Inflammatory macrophage treated with lipopolysaccharide for 4 hours (primary cell): ENCODE data around the gene PLIN3.
"Not testable (repeated sequence)": the region's sequence is repeated elsewhere in the genome, so short reads cannot be mapped to it uniquely, and the experiment has no call there.

Experiments used
- DNase-seq: peaks from one replicate; pipeline ENCODE4 v3.0.0-alpha.2; 2020

PLIN3 gene

GRCh38 chr19:4889034-4889815 lies 21.8 kb upstream of the PLIN3 start:
- DNase-seq = no peak

- not testable (repeated sequence) for DNase-seq
Measured at GRCh38 chr19:4887803-4888202, 20.3 kb upstream of the PLIN3 start.

- DNase-seq = not testable (repeated sequence)
Measured at GRCh38 chr19:4884993-4885392, 17.5 kb upstream of the PLIN3 start.

- DNase-seq = not testable (repeated sequence)
Measured at GRCh38 chr19:4882874-4883273, 15.4 kb upstream of the PLIN3 start.

GRCh38 chr19:4879041-4879440 lies 11.6 kb upstream of the PLIN3 start:
- no peak for DNase-seq

- no peak for DNase-seq
Measured at GRCh38 chr19:4878491-4878968, 11.1 kb upstream of the PLIN3 start.

GRCh38 chr19:4877753-4878490 lies 10.5 kb upstream of the PLIN3 start:
- no peak for DNase-seq

GRCh38 chr19:4873930-4874329 lies 6.5 kb upstream of the PLIN3 start:
- no peak for DNase-seq

- DNase-seq = no peak
Measured at GRCh38 chr19:4871711-4872110, 4.2 kb upstream of the PLIN3 start.

GRCh38 chr19:4870025-4870700 lies 2.7 kb upstream of the PLIN3 start:
- DNase-seq = peak; percentile 93

- no peak for DNase-seq
Measured at GRCh38 chr19:4868286-4868834, 893 bp upstream of the PLIN3 start.

GRCh38 chr19:4866595-4867424 lies 657 bp downstream of the PLIN3 start:
- peak; percentile 71 for DNase-seq

GRCh38 chr19:4861147-4861546 lies 6.3 kb downstream of the PLIN3 start:
- DNase-seq = no peak

- no peak for DNase-seq
Measured at GRCh38 chr19:4859697-4860096, 7.8 kb downstream of the PLIN3 start.

- DNase-seq = not testable (repeated sequence)
Measured at GRCh38 chr19:4856468-4856867, 11.0 kb downstream of the PLIN3 start.

GRCh38 chr19:4853506-4853905 lies 14.0 kb downstream of the PLIN3 start:
- not testable (repeated sequence) for DNase-seq

GRCh38 chr19:4852484-4852883 lies 15.0 kb downstream of the PLIN3 start:
- no peak for DNase-seq

- DNase-seq = peak; percentile 49
Measured at GRCh38 chr19:4851551-4852290, 15.7 kb downstream of the PLIN3 start.

GRCh38 chr19:4849019-4849418 lies 18.4 kb downstream of the PLIN3 start:
- DNase-seq = no peak

- no peak for DNase-seq
Measured at GRCh38 chr19:4847190-4847973, 20.1 kb downstream of the PLIN3 start.

GRCh38 chr19:4845975-4846374 lies 21.5 kb downstream of the PLIN3 start:
- DNase-seq = not testable (repeated sequence)
